Left renal cortex interstitium (tissue), 4 donors: ENCODE data around the gene TSPO. TPM values are rescaled to one million over a fixed set of nuclear protein-coding genes. Genes with fewer than 3 reads are reported as not detected.
A peak's percentile ranks its signal among the peaks of the same experiment; 100 is the strongest.

ENCODE experiments used
- DNase-seq, 4 donors: peaks; one replicate each; pipeline ENCODE4 v3.0.0-alpha.2; 2013; ENCODE audit warnings: low read depth in 4 of 4, low spot score in 2 of 4, missing footprints in 1 of 4
- polyA plus RNA-seq, 4 donors: library from polyadenylated mRNA; unstranded; fragments of 120-200 nt; gene quantifications; one replicate each; pipeline ENCODE4 v1.2.1, GENCODE V29; 2013; ENCODE audit not compliant: insufficient read length in 4 of 4

TSPO gene
- polyA plus RNA-seq, 4 donors = 19.6 to 43.7 (median 29.7) TPM

DNA sequence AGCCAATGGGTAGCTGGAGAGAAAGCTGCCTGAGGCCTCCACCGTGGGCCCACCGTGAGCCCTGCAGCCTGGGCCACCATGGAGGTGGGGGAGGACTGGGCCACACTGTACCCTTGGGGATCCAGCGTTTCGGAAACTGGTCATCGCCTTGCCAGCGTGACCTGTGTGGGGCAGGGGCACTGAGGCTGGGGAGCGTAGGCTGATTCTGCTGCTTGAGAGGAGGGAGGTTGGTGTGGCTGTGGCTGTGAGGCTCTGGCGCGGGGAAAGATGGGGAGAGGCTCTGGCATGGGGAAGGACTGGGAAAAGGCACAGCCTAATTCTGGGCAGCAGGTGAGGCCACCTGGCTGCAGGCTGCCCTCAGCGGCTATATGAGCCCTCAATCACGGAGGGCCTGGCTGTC, 48.2 kb downstream of the TSPO start:
- DNase-seq = no peak

DNA sequence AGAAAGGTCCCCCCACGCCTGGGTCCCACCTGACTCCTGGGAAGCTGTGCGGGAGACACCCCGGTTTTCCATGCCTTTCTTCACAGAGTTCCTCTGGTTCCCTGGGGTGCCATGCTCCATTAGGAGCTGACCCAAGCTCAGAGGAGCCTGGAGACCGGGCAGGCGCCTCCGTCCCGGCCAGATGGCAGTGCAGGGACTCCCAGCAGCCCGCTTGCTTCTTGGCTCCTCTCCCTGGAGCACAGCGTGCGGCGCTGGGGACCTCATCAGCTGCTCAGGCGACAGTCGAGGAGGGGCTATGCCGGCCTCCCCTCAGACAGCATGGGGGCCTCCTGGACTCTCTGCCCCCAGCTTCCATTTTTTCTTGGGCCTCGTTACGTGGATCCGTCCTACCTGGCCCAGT, 48.7 kb downstream of the TSPO start:
- DNase-seq = no peak

- DNase-seq = no peak
Measured at GRCh38 chr22:43200555-43200954, 49.2 kb downstream of the TSPO start.

- no peak for DNase-seq
Measured at GRCh38 chr22:43201486-43202219, 50.3 kb downstream of the TSPO start.

GRCh38 chr22:43202326-43202725, 51.0 kb downstream of the TSPO start:
- no peak for DNase-seq

DNA sequence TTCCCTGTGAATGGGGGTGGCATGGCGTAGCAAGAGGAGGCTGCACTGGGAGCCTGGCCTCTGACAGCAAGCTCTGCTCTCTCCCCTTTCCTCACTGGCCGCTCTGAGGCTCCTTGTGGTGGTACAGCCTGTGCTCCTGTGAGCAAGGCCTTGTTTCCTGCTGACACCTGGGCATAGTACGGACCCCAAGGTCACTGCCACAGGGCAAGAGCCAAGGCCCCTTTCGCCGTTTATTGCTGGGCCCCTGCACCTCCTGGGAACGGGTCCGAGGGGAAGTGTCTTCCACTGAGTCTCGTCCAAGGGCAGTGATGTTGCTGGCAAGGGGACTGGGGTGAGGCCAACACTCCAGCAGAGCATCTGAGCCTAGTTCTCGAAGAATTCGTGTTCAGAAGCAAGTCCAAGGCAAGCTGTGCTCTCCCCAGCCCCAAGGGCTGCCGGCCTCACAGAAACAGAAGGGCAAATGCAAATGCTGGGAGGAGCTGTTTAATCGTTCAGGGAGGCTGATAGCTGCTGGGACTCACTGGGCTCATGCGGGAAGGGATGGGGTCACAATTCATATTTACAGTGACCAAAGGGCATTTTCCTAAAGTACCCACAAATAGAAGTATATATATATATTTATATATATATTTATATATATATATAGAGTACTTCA, 51.5 kb downstream of the TSPO start:
- no peak for DNase-seq

DNA sequence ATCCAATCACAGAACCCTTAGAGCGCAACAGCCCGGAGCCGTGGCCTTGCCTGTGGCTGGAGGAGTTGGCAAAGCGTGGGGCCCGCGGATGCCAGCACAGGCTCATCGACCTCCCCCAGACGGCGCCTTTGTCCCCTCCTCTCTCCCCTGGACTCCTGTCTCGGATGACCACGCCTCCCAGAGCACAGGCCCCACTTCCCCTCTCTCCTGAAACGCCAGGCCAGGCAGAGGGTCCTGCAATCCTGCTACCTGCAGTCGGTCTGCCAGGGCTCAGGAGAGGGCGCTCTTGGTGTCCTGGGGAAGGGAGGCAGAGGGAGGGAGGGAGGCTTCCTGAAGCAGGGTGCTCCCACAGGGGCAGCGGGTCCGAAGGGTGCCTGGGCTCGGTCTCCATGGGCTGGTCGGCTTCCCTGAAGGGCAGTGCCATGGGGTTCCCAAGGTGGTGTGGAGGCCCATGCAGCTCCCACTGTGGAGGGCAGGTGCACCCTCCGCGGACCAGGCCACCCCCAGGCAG, 52.2 kb downstream of the TSPO start:
- peak in 1 of 4 donors; percentile 51 for DNase-seq

- DNase-seq = no peak
Measured at GRCh38 chr22:43205261-43205691, 53.9 kb downstream of the TSPO start.

GRCh38 chr22:43205748-43206508, 54.6 kb downstream of the TSPO start:
- DNase-seq = no peak

DNA sequence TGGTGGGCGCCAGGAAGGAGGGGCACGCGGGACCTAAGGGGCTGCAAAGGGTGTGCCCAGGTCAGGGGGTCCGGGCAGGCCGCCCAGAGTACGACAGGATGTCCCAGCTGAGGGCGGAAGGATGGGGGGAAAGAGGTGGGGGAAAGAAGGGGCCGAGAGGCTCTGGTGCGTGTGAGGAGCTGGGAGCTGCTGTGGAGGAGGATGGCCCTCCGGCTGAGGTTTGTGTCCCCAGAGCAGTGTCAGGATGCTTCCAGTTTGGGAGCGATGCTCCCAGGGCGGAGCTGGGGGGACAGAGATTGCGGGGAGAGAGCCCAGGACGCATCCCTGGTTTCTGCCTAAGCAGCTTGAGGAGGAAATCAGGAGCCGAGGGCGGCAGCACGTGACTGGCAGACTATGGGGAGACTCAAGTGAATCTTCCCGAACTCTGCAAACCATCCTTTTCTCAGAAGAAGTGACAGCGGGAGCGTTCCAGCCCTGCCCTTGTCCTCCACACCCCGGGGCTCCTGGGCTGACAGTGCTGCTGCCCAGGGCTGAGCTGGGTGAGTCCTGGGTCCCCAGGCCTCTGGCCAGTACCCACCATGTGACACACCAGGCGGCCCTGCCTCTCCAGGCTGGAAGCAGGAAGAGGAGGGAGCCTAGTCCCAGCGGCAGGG, 55.3 kb downstream of the TSPO start:
- DNase-seq = no peak

- no peak for DNase-seq
Measured at GRCh38 chr22:43207386-43207785, 56.0 kb downstream of the TSPO start.

GRCh38 chr22:43207849-43208702, 56.7 kb downstream of the TSPO start:
- DNase-seq = no peak

DNA sequence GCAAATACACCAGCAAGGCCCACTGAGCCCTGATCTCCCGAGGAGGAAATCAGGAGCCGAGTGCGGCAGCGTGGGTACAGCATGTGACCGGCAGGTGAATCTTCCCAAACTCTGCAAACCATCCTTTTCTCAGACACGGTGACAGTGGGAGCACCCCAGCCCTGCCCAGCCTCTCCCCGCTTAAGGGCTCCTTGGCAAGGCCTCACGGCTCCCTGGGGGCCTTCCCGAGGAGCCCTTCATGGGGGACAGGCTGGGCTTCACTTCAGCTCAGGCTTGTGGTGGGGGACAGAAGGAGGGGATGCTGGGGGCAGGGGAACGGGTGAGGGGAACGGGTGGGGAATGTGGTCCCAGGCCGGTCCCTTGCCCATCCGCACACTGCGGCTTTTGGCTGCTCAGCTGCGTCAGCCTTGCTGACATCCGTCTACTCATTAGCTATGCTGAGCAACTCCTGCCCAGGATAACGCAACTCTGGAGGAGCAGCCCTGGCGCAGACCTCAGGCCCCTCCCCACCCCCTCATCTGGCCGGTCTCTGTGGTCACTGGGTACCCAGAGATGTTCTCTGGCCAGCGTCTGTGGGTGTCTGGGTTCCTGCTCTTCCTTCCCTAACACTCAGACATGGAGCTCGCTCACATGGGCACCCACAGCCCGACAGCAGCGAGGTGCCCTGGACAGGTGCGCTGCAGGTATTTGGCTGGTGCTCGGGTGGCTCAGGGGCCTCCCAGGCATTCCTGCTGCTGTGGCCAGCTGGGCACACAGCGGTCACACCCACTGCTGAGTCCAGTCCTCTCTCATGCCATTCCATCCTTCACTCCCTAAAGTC, 57.6 kb downstream of the TSPO start:
- DNase-seq = no peak

- no peak for DNase-seq
Measured at GRCh38 chr22:43209523-43209890, 58.1 kb downstream of the TSPO start.

GRCh38 chr22:43209971-43210370, 58.6 kb downstream of the TSPO start:
- DNase-seq = no peak

GRCh38 chr22:43210631-43211515, 59.5 kb downstream of the TSPO start:
- no peak for DNase-seq

GRCh38 chr22:43211941-43212433, 60.6 kb downstream of the TSPO start:
- no peak for DNase-seq

DNA sequence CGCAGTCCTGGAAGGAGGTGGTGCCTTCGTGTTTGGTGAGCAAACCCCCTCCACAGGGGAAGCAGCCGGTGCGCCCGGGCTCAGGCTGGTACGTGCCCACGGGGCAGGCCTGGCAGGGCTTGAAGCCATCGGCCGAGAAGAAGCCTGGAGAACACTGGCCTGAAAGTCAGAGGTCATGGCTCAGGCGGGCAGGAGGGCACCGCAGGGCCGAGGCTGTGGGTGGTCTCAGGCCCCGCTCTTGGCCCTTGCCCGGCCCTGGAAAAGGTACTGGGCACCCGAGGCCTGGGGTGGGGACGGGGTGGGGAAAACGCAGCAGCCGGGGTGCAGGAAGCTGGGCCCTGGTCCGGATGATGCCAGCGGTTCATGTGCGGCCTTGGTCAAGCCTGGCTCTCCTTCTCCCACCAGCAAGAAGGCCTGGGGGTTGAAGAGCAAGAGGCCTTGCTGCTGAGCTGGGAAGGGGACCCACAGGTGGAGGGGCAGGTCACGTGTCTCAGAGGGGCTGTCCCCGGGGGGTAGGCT, 61.1 kb downstream of the TSPO start:
- no peak for DNase-seq
